GM21381 (cell line): ENCODE data around the gene E2F3.
"Not testable (repeated sequence)": the region's sequence is repeated elsewhere in the genome, so short reads cannot be mapped to it uniquely, and the experiment has no call there.

Experiments used
- ATAC-seq: cut with Tn5 transposase; IDR thresholded peaks from one replicate; pipeline ENCODE4 v1.9.1; 2021; ENCODE audit warnings: mild to moderate bottlenecking, moderate library complexity; ENCODE audit not compliant: unreplicated experiment

Gene E2F3

GRCh38 chr6:20464847-20465246 lies 63.2 kb downstream of the E2F3 start:
- no peak for ATAC-seq

- not testable (repeated sequence) for ATAC-seq
These were observed 63.9 kb downstream of the E2F3 start for GRCh38 chr6:20465616-20466015.

GRCh38 chr6:20467437-20467836 lies 65.8 kb downstream of the E2F3 start:
- ATAC-seq = peak; percentile 59

- ATAC-seq = no peak
These were observed 66.5 kb downstream of the E2F3 start for GRCh38 chr6:20468209-20468608.

GRCh38 chr6:20472748-20473147 lies 71.1 kb downstream of the E2F3 start:
- ATAC-seq = no peak

GRCh38 chr6:20473518-20473917 lies 71.8 kb downstream of the E2F3 start:
- ATAC-seq = no peak

- no peak for ATAC-seq
These were observed 73.3 kb downstream of the E2F3 start for GRCh38 chr6:20474874-20475542.

GRCh38 chr6:20476501-20477043 lies 74.9 kb downstream of the E2F3 start:
- ATAC-seq = no peak

GRCh38 chr6:20477485-20477884 lies 75.8 kb downstream of the E2F3 start:
- ATAC-seq = no peak

- no peak for ATAC-seq
These were observed 77.4 kb downstream of the E2F3 start for GRCh38 chr6:20479060-20479459.

- ATAC-seq = no peak
These were observed 77.8 kb downstream of the E2F3 start for GRCh38 chr6:20479526-20479925.

GRCh38 chr6:20481281-20481680 lies 79.6 kb downstream of the E2F3 start:
- ATAC-seq = no peak

- ATAC-seq = no peak
These were observed 82.3 kb downstream of the E2F3 start for GRCh38 chr6:20483887-20484497.

GRCh38 chr6:20486641-20487040 lies 85.0 kb downstream of the E2F3 start:
- ATAC-seq = no peak

- no peak for ATAC-seq
These were observed 86.1 kb downstream of the E2F3 start for GRCh38 chr6:20487669-20488375.

- ATAC-seq = no peak
These were observed 88.9 kb downstream of the E2F3 start for GRCh38 chr6:20490591-20490990.

- ATAC-seq = no peak
These were observed 90.4 kb downstream of the E2F3 start for GRCh38 chr6:20492099-20492498.

GRCh38 chr6:20497216-20498040 lies 95.7 kb downstream of the E2F3 start:
- ATAC-seq = no peak

GRCh38 chr6:20498041-20498385 lies 96.3 kb downstream of the E2F3 start:
- no peak for ATAC-seq

- no peak for ATAC-seq
These were observed 107.5 kb downstream of the E2F3 start for GRCh38 chr6:20509212-20509611.

GRCh38 chr6:20511852-20512251 lies 110.2 kb downstream of the E2F3 start:
- no peak for ATAC-seq
